Panc1 (cell line): ENCODE results near the gene TBC1D22B.

ENCODE experiments used
- CTCF ChIP-seq: fragments of 450-650 bp; IDR thresholded peaks from 2 replicates; pipeline ENCODE4 v1.5.1; 2017; ENCODE audit warnings: mild to moderate bottlenecking
- POLR2AphosphoS5 ChIP-seq: IDR thresholded peaks from 2 replicates; pipeline ENCODE4 v1.6.1; 2012; ENCODE audit warnings: mild to moderate bottlenecking, low read depth, low read length, moderate library complexity
- REST ChIP-seq, 2 experiments: IDR thresholded peaks; 2 replicates each; pipeline ENCODE4 v1.6.1; 2011 to 2012; ENCODE audit warnings: low read depth in 2 of 2, control low read depth in 1 of 2, low read length in 1 of 2, mild to moderate bottlenecking in 1 of 2, moderate library complexity in 1 of 2; ENCODE audit not compliant: insufficient read depth in 1 of 2
- SIN3A ChIP-seq: IDR thresholded peaks from 2 replicates; pipeline ENCODE4 v1.6.1; 2012; ENCODE audit warnings: low read depth, mild to moderate bottlenecking, low read length, moderate library complexity, borderline replicate concordance; ENCODE audit not compliant: insufficient read depth

DNA sequence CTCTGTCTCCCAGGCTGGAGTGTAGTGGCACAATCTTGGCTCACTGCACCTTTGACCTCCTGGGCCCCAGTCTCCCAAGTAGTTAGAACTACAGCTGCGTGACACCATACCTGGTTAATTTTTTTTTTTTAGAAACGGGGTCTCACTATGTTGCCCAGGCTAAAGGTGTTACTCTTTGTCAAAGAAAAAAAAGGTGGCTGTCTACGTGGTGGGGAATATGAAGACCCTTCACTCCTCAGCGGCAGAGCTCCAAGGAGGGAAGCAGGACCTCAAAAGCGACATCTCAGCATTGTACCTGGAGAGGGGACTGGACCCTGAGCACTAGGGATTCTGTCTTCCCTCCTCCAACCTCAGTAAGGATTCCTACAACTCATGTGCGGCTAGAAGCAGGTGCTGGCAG, 16.4 kb upstream of the TBC1D22B start:
- TF ChIP-seq CTCF (no peak), SIN3A (no peak), POLR2AphosphoS5 (no peak), REST (IDR thresholded peaks at IDR 0.05; ENCODE audit: insufficient read depth in 1 of 2, low read depth in 2 of 2, low read length in 1 of 2) (no peak)
